Sigmoid colon (tissue), 7 donors: ENCODE data around the gene GALNT12. TPM values are rescaled to one million over a fixed set of nuclear protein-coding genes. Genes with fewer than 3 reads are reported as not detected.

Source experiments
- DNase-seq: peaks from one replicate; pipeline ENCODE4 v3.0.0-alpha.2; 2019
- H3K27ac ChIP-seq, 4 donors: fragments of 200-600 bp; sonication (generic); one replicate each; pipeline ENCODE4 v1.5.1; 2016 to 2019; ENCODE audit warnings: mild to moderate bottlenecking in 1 of 4
- H3K27me3 ChIP-seq, 3 donors: fragments of 200-600 bp; sonication (generic); one replicate each; pipeline ENCODE4 v1.5.1; 2019; ENCODE audit warnings: mild to moderate bottlenecking in 1 of 3
- H3K36me3 ChIP-seq, 4 donors: fragments of 200-600 bp; sonication (generic); one replicate each; pipeline ENCODE4 v1.5.1; 2016 to 2019
- H3K4me1 ChIP-seq, 4 donors: fragments of 200-600 bp; sonication (generic); one replicate each; pipeline ENCODE4 v1.5.1; 2017 to 2019
- H3K4me3 ChIP-seq, 4 donors: fragments of 200-600 bp; sonication (generic); one replicate each; pipeline ENCODE4 v1.5.1; 2017 to 2019; ENCODE audit warnings: mild to moderate bottlenecking in 2 of 4, moderate library complexity in 1 of 4
- H3K9me3 ChIP-seq, 4 donors: fragments of 200-600 bp in 3 of 4; sonication (generic) in 3 of 4; one replicate each; pipeline versions ENCODE4 v1.5.1 to v1.6.1; 2013 to 2019
- EP300 ChIP-seq, 4 donors: sonication (generic); formaldehyde crosslinking; IDR thresholded peaks; one replicate each; pipeline ENCODE4 v1.6.1; 2017; ENCODE audit warnings: antibody characterized with exemption in 4 of 4
- POLR2A ChIP-seq, 2 donors: fragments of 450-650 bp; IDR thresholded peaks; one replicate each; pipeline ENCODE4 v1.6.1; 2016; ENCODE audit warnings: antibody characterized with exemption in 2 of 2, mild to moderate bottlenecking in 2 of 2, moderate library complexity in 2 of 2
- POLR2AphosphoS5 ChIP-seq, 4 donors: sonication (generic); formaldehyde crosslinking; IDR thresholded peaks; one replicate each; pipeline ENCODE4 v1.6.1; 2017; ENCODE audit warnings: antibody characterized with exemption in 4 of 4
- WGBS, 2 donors: extraction: QIAGEN DNeasy Blood & Tissue Kit; methylation state at CpG; one replicate each; pipeline ENCODE4 v1.1.7; 2013; 5-methylcytosine and 5-hydroxymethylcytosine counted together
- intact Hi-C: fragments of 100-400 bp; cut with DNase I; formaldehyde crosslinking; loops from one replicate; pipeline ENCODE4 v1.15.1; 2023
- polyA plus RNA-seq, 3 donors: library from polyadenylated mRNA; stranded (reverse); fragments of 200-250 nt; gene quantifications; one replicate each; pipeline ENCODE4 v1.2.3, GENCODE V29; 2013
- total RNA-seq, 4 donors: library from RNA; depleted of rRNA; stranded (reverse); fragments of >200 nt; gene quantifications; one replicate each; pipeline ENCODE4 v1.1.0, GENCODE V29; 2016
- TF ChIP-seq, protein P1 (sequence below), 4 experiments: fragments of 450-650 bp in 3 of 4; fragments of 200-600 bp in 1 of 4; IDR thresholded peaks; one replicate each; pipeline ENCODE4 v1.5.1; 2016 to 2019; ENCODE audit warnings: antibody characterized with exemption in 4 of 4, mild to moderate bottlenecking in 3 of 4, moderate library complexity in 2 of 4
- donor health status: healthy with polysubstance abuse.
- donor health status: Bipolar disorder and iron deficiency.
- donor health status: healthy.

GALNT12 gene
- total and polyA plus RNA-seq, 7 donors, result 11.5 to 34.2 (median 18.9) TPM

DNA sequence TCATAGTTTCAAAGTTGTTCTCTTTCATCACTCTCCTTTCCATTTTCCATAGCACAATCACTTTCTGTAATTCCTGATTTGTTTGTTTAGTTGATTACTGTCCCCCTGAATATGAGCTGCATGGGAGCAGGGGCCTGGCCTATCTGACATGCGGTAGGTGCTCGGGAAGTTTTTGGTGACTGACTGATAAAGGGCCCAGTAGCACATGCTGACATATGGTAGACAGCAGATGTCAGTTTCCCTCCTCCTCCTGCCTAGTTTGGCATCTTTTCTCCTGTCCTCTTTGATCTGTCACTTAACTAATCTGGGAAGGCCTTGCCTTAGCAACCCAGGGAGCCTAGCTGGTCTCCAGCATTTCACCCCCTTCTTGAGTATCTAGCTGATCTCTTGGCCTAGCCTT is 14.4 kb downstream of the GALNT12 start:
- H3K27me3 ChIP-seq, result no peaks in the 10 kb centered on the region
- 93 to 97% methylated on average over 2 of the region's 2 CpGs for WGBS, 2 donors
- intact Hi-C loops, result no loop called here
- TF ChIP-seq POLR2AphosphoS5 (IDR thresholded peaks at IDR 0.05) (no peak), POLR2A (IDR thresholded peaks at IDR 0.05) (no peak), EP300 (IDR thresholded peaks at IDR 0.05) (no peak)
- TF ChIP-seq, protein P1, sequence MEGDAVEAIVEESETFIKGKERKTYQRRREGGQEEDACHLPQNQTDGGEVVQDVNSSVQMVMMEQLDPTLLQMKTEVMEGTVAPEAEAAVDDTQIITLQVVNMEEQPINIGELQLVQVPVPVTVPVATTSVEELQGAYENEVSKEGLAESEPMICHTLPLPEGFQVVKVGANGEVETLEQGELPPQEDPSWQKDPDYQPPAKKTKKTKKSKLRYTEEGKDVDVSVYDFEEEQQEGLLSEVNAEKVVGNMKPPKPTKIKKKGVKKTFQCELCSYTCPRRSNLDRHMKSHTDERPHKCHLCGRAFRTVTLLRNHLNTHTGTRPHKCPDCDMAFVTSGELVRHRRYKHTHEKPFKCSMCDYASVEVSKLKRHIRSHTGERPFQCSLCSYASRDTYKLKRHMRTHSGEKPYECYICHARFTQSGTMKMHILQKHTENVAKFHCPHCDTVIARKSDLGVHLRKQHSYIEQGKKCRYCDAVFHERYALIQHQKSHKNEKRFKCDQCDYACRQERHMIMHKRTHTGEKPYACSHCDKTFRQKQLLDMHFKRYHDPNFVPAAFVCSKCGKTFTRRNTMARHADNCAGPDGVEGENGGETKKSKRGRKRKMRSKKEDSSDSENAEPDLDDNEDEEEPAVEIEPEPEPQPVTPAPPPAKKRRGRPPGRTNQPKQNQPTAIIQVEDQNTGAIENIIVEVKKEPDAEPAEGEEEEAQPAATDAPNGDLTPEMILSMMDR (IDR thresholded peaks at IDR 0.05), result no peak
- no peak for DNase-seq
- H3K9me3 ChIP-seq, result no peaks in the 10 kb centered on the region
- H3K4me3 ChIP-seq, result no peak overlapping the region
- H3K36me3 ChIP-seq, result peaks cover 0 to 5% (median 1%) of the 10 kb centered on the region in 4 donors
- no peaks in the 10 kb centered on the region for H3K4me1 ChIP-seq
- no peak overlapping the region for H3K27ac ChIP-seq

DNA sequence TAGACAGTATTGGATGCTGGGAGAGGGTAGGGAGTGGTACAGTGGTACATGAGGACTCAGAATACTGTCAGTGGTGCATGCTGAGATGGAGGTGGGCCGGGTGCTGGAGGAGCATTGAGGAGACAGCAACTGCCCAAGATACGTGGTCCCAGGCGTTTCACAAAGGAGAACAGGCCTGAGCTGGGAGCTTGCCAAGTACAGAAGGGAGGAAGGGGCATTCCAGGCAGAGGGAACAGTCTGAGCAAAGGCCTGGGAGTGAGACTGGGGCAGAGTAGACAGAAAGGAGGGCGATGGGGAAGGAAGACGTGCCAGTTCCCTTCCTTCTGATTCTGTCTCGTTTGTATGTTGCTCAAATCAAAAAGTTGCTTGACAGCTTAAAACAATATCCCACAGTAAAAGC is 15.2 kb downstream of the GALNT12 start:
- no peaks in the 10 kb centered on the region for H3K4me1 ChIP-seq
- WGBS, 2 donors, result 91 to 95% methylated on average over 6 of the region's 6 CpGs
- no peaks in the 10 kb centered on the region for H3K27me3 ChIP-seq
- peaks cover 0 to 14% (median 4%) of the 10 kb centered on the region in 4 donors for H3K36me3 ChIP-seq
- intact Hi-C loops, result no loop called here
- no peak overlapping the region for H3K4me3 ChIP-seq
- no peaks in the 10 kb centered on the region for H3K9me3 ChIP-seq
- DNase-seq, result no peak
- TF ChIP-seq EP300 (IDR thresholded peaks at IDR 0.05), result no peak
- no peak for TF ChIP-seq POLR2AphosphoS5 (IDR thresholded peaks at IDR 0.05)
- TF ChIP-seq, protein P1 (IDR thresholded peaks at IDR 0.05), result no peak
- no peak for TF ChIP-seq POLR2A (IDR thresholded peaks at IDR 0.05)
- no peak overlapping the region for H3K27ac ChIP-seq

DNA sequence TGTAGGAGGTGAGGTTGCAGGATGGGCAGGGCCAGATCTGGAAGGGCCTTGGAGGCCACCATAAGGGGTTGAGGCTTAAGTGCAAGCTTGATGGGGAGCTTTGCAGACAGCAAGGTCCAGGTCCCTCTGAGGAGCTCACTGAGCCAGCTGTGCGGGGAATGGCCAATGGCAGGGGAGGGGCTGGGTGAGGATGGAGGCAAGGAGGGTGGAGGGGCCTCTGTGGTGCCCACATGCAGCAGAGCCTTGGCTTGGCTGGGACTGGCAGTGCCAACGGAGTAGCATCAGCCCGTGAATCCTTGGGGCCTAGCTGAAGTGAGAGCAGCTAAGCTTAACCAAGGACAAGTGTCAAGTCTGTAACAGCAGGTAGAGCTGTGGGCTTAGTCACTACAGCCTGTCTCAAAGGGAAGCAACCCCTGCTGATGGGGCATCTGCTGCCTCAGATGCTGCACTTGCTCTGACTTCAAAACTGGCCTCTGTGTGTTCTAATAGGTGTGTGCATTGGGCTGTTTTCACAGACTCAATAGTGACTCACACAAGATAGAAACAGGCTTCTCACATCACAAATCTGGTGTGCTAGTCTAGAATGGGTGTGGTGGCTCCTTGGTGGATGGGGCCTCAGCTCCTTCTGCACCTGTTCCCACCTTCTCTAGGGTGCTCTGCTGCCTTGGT is 16.3 kb downstream of the GALNT12 start:
- no peaks in the 10 kb centered on the region for H3K27me3 ChIP-seq
- WGBS, 2 donors, result 96 to 99% methylated on average over 3 of the region's 3 CpGs
- intact Hi-C loops, result no loop called here

DNA sequence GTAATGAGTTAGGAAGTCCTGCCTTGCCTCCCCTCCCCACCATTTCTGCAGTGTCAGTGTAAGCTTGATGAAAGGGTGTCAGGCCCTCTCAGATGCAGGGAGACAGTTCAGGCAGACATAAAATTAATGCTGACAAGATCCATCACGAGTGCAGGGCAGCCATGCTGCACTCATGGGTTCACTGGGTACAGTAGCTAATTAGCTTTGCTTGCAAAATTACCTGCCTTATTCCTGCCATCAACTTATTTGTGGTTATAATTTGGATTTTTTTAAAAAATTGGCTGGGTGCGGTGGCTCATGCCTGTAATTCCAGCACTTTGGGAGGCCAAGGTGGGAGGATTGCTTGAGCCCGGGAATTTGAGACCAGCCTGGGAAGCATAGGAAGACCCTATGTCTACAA is 17.9 kb downstream of the GALNT12 start:
- H3K4me3 ChIP-seq, result no peak overlapping the region
- no peaks in the 10 kb centered on the region for H3K27me3 ChIP-seq
- peaks cover 0 to 29% (median 5%) of the 10 kb centered on the region in 4 donors for H3K36me3 ChIP-seq
- no peak overlapping the region for H3K27ac ChIP-seq
- H3K4me1 ChIP-seq, result no peaks in the 10 kb centered on the region
- no peak for TF ChIP-seq POLR2AphosphoS5 (IDR thresholded peaks at IDR 0.05)
- no peak for TF ChIP-seq EP300 (IDR thresholded peaks at IDR 0.05)
- TF ChIP-seq, protein P1 (IDR thresholded peaks at IDR 0.05), result no peak
- TF ChIP-seq POLR2A (IDR thresholded peaks at IDR 0.05), result no peak
- intact Hi-C loops, result no loop called here
- 88% methylated on average over 3 of the region's 3 CpGs for WGBS, 2 donors
- no peak for DNase-seq
- H3K9me3 ChIP-seq, result no peaks in the 10 kb centered on the region

More for the DNA sequence above, 16.3 kb downstream of the GALNT12 start:
- Histone ChIP-seq H3K4me3 (no peak overlapping the region), H3K27ac (no peak overlapping the region), H3K36me3 (peaks cover 0 to 22% (median 6%) of the 10 kb centered on the region in 4 donors), H3K4me1 (no peaks in the 10 kb centered on the region), H3K9me3 (no peaks in the 10 kb centered on the region)
- no peak for DNase-seq
- TF ChIP-seq, protein P1 (IDR thresholded peaks at IDR 0.05), result no peak
- TF ChIP-seq POLR2A (IDR thresholded peaks at IDR 0.05) (no peak), EP300 (IDR thresholded peaks at IDR 0.05) (no peak), POLR2AphosphoS5 (IDR thresholded peaks at IDR 0.05) (no peak)

DNA sequence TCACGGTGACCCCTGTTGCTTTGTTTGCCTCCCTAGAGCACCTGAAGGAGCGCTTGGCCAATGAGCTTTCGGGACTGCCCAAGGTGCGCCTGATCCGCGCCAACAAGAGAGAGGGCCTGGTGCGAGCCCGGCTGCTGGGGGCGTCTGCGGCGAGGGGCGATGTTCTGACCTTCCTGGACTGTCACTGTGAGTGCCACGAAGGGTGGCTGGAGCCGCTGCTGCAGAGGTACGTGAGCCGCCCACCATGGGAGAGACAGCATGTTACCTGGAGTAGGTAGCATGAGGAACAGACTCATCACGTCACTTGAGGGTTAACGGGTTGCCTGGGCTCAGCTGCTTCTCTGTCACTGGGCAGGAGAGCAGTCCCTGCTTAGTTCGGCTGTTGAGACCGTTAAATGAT is 19.2 kb downstream of the GALNT12 start:
- no peak for TF ChIP-seq POLR2AphosphoS5 (IDR thresholded peaks at IDR 0.05)
- no peak for TF ChIP-seq POLR2A (IDR thresholded peaks at IDR 0.05)
- no peak for TF ChIP-seq EP300 (IDR thresholded peaks at IDR 0.05)
- TF ChIP-seq, protein P1 (IDR thresholded peaks at IDR 0.05), result no peak
- Histone ChIP-seq H3K4me3 (no peak overlapping the region), H3K27ac (no peak overlapping the region), H3K27me3 (no peaks in the 10 kb centered on the region), H3K9me3 (no peaks in the 10 kb centered on the region), H3K4me1 (no peaks in the 10 kb centered on the region), H3K36me3 (peaks cover 0 to 32% (median 5%) of the 10 kb centered on the region in 4 donors)
- WGBS, 2 donors, result 95% methylated on average over 20 of the region's 20 CpGs
- intact Hi-C loops, result no loop called here
- DNase-seq, result no peak
